Esophagus muscularis mucosa (tissue), 3 donors: ENCODE results near the gene UBE2O.

Source experiments
- CTCF ChIP-seq, 3 experiments: fragments of 200-600 bp in 2 of 3; fragments of 450-650 bp in 1 of 3; sonication (generic) in 2 of 3; IDR thresholded peaks; one replicate each; pipeline ENCODE4 v1.5.1; 2017 to 2019; ENCODE audit warnings: antibody characterized with exemption in 3 of 3, mild to moderate bottlenecking in 2 of 3, moderate library complexity in 1 of 3
- POLR2A ChIP-seq: fragments of 450-650 bp; IDR thresholded peaks from one replicate; pipeline ENCODE4 v1.6.1; 2017; ENCODE audit warnings: antibody characterized with exemption, moderate library complexity, mild to moderate bottlenecking, low read depth

- no peak for TF ChIP-seq CTCF (IDR thresholded peaks at IDR 0.05)
- TF ChIP-seq POLR2A: no peak
Measured at GRCh38 chr17:76469991-76470739, 17.2 kb upstream of the UBE2O start.
